ENCODE measurements around the gene SORD.

DNA sequence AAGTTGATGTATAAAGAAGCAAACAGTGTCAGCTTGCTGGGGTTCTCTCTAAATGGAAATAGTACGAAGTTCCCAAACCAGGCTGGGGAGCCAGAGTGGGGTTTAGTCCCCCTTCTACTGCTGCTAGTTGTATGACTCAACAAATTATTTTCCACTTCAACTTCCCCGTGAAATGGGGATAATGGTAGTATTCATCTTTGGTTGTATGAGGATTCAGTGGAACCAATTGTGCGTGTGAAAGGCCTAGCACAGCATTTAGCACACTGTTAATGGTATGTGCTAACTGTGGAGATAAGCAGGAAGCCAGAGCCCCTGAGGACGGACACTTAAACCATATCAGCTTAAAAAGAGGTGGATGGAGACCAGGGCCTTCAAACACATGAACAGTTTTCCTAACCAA lies 4.2 kb downstream of the SORD start:
- TF ChIP-seq TAF1 (IDR thresholded peaks at IDR 0.05; ENCODE audit: low read depth, low read length) (no peak), POLR2AphosphoS5 (IDR thresholded peaks at IDR 0.05; ENCODE audit: low read depth, low read length) (no peak), POLR2A (IDR thresholded peaks at IDR 0.05; ENCODE audit: low read depth, low read length) (no peak), SPI1 (IDR thresholded peaks at IDR 0.05; ENCODE audit: low read depth, low read length) (no peak)

All from GM12891 (cell line).